ENCODE data around the gene PRICKLE3.
"Not testable (repeated sequence)": the region's sequence is repeated elsewhere in the genome, so short reads cannot be mapped to it uniquely, and the experiment has no call there.

PRICKLE3 gene

DNA sequence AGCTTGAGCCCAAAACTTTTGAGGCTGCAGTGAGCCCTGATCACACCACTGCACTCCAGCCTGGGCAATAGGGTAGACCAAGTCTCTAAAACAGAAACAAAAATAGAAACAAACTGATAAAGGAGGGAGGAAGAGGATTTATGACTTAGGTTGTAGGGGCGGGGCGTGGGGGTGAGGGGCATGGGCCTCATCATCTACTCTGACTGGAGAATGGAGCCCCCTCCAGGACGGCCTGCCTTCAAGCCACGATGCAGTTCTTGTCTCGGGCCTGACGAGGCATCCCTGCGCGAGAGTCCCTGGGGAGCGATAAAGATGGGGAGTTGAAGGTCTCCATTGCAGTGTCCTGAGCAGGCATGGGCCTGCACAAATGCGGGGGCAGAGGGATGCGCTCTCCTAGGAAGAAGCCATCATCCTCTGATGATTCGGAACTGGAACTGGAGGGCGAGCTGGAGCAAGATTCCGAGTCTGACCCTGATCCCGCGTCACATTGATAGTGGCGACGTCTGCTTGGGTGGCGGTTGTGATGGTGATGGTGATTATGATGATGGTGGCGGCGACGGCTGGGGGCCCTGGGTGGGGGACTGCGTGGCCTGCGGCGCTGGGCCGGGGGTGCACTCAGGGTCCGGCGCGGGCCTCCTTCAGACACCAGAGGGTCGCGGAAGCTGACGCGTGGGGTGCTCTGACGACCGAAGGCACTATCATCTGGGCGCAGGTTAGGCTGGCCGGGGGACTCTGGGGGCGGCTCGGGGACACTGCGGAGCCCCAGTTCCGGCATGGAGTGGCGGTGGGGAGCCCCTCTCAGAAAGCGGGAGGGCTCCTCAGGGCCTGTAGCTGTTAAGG is 10.5 kb downstream of the PRICKLE3 start:
- H3K36me3 ChIP-seq (ENCODE audit: insufficient read depth): no peaks in the 10 kb centered on the region
- TF ChIP-seq CTCF (conservative IDR thresholded peaks at IDR 0.05; ENCODE audit: low read depth, low read length): no peak
- peaks cover 17% of the 10 kb centered on the region; the same call in 1 of the 2 replicates for H3K79me2 ChIP-seq (ENCODE audit: insufficient read depth, low read depth)

DNA sequence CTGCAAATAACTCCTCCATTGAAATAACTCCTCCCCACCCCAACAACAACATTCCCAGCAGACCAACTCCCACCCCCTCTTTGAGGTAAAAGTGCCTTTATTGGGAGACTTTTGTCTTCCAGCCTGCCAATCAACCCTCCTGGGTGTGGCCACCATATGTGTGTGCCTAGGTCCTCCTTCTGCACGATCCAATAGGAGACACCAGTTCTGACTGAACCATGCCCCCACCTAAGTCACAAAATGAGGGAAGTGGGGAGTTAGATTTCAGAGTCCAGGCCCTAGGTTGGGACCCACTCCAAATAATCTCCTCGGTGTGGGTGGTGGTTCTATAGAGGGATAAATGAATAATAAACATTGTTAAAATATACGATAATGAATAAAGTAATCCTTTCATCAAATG is 11.4 kb downstream of the PRICKLE3 start:
- Histone ChIP-seq H3K27me3 (ENCODE audit: insufficient read depth, low read depth) (no peaks in the 10 kb centered on the region), H3K27ac (no peak overlapping the region), H3K4me3 (IDR thresholded peaks at IDR 0.05; ENCODE audit: insufficient read depth, low read depth, low read length) (no peak overlapping the region), H2AFZ (ENCODE audit: low read depth) (no peak overlapping the region), H3K4me2 (no peak overlapping the region), H3K9ac (no peak overlapping the region), H3K36me3 (ENCODE audit: insufficient read depth) (no peaks in the 10 kb centered on the region), H3K4me1 (ENCODE audit: low read depth, poor library complexity, severe bottlenecking) (peaks cover 22% of the 10 kb centered on the region), H4K20me1 (ENCODE audit: insufficient read depth) (no peaks in the 10 kb centered on the region), H3K79me2 (ENCODE audit: insufficient read depth, low read depth) (peaks cover 17% of the 10 kb centered on the region; the same call in 1 of the 2 replicates)
- no peak for TF ChIP-seq CTCF (conservative IDR thresholded peaks at IDR 0.05; ENCODE audit: low read depth, low read length)

More for the DNA sequence above, 10.5 kb downstream of the PRICKLE3 start:
- peaks cover 20% of the 10 kb centered on the region for H3K4me1 ChIP-seq (ENCODE audit: low read depth, poor library complexity, severe bottlenecking)
- H3K9ac ChIP-seq: no peak overlapping the region
- no peaks in the 10 kb centered on the region for H4K20me1 ChIP-seq (ENCODE audit: insufficient read depth)
- no peak overlapping the region for H3K4me3 ChIP-seq (IDR thresholded peaks at IDR 0.05; ENCODE audit: insufficient read depth, low read depth, low read length)
- no peak overlapping the region for H3K27ac ChIP-seq
- H3K4me2 ChIP-seq: no peak overlapping the region
- no peaks in the 10 kb centered on the region for H3K27me3 ChIP-seq (ENCODE audit: insufficient read depth, low read depth)
- no peak overlapping the region for H2AFZ ChIP-seq (ENCODE audit: low read depth)

DNA sequence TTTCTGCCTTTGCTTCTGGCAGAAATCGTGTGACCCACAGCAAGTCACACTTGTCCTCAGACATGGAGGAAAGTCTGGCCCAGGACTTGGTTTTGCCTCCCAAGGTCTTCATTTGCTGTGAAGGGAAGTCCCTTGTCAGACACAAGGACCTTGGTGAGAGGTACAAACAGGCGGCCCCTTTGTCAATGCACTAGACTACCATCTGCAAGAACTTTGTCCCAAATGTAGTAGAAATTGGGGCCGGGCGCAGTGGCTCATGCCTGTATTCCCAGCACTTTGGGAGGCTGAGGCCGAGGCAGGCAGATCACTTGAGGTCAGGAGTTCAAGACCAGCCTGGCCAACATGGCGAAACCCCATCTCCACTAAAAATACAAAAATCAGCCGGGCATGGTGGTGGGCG is 12.6 kb downstream of the PRICKLE3 start:
- H3K9ac ChIP-seq; H3K4me3 ChIP-seq (IDR thresholded peaks at IDR 0.05; ENCODE audit: insufficient read depth, low read depth, low read length); H3K36me3 ChIP-seq (ENCODE audit: insufficient read depth); H3K27me3 ChIP-seq (ENCODE audit: insufficient read depth, low read depth); H4K20me1 ChIP-seq (ENCODE audit: insufficient read depth); H3K27ac ChIP-seq; H2AFZ ChIP-seq (ENCODE audit: low read depth): not testable (repeated sequence)
- Histone ChIP-seq H3K4me1 (ENCODE audit: low read depth, poor library complexity, severe bottlenecking) (peaks cover 34% of the 10 kb centered on the region), H3K4me2 (peak overlapping the region; percentile 80), H3K79me2 (ENCODE audit: insufficient read depth, low read depth) (peaks cover 17% of the 10 kb centered on the region; the same call in 1 of the 2 replicates)

GRCh38 chrX:49172280-49172780 is 13.8 kb downstream of the PRICKLE3 start:
- no peaks in the 10 kb centered on the region for H4K20me1 ChIP-seq (ENCODE audit: insufficient read depth)
- TF ChIP-seq CTCF (conservative IDR thresholded peaks at IDR 0.05; ENCODE audit: low read depth, low read length): no peak
- peak overlapping the region; percentile 52; the same call in 1 of the 2 replicates for H2AFZ ChIP-seq (ENCODE audit: low read depth)
- peak overlapping the region; percentile 85 for H3K27ac ChIP-seq
- no peaks in the 10 kb centered on the region for H3K27me3 ChIP-seq (ENCODE audit: insufficient read depth, low read depth)
- H3K36me3 ChIP-seq (ENCODE audit: insufficient read depth): no peaks in the 10 kb centered on the region
- peaks cover 43% of the 10 kb centered on the region for H3K4me1 ChIP-seq (ENCODE audit: low read depth, poor library complexity, severe bottlenecking)
- no peak overlapping the region for H3K4me3 ChIP-seq (IDR thresholded peaks at IDR 0.05; ENCODE audit: insufficient read depth, low read depth, low read length)
- H3K79me2 ChIP-seq (ENCODE audit: insufficient read depth, low read depth): peaks cover 17% of the 10 kb centered on the region; the same call in 1 of the 2 replicates
- H3K9ac ChIP-seq: peak overlapping the region; percentile 85
- H3K4me2 ChIP-seq: peak overlapping the region; percentile 80; the same call in 1 of the 2 replicates

Data from KMS-11 (cell line).